ENCODE measurements around the gene CNN2. TPM values are rescaled to one million over a fixed set of nuclear protein-coding genes. Genes with fewer than 3 reads are reported as not detected.

CNN2 gene
- total RNA-seq (2022) (194 and 221 TPM in 2 replicates), Bru-seq, nascent RNA (percentile 70 among the genes with signal in this experiment), BruChase-seq, experiment 1, labeled RNA remaining after a 2-hour chase (percentile 87 among the genes with signal in this experiment), BruChase-seq, experiment 2, labeled RNA remaining after a 6-hour chase (percentile 96 among the genes with signal in this experiment)
- long read RNA-seq, transcript CNN2-201 (7 exons, 2,179 nt), result major isoform, 182 of 278 reads
- long read RNA-seq, transcript CNN2-206 (1 exons, 2,266 nt), result minor isoform, 41 of 278 reads
- long read RNA-seq, partial matches to known transcripts, result 40 of 278 reads
- long read RNA-seq, other reads (novel, unspliced or antisense), result 7 of 278 reads

GRCh38 chr19:1025960-1026782 is at the start of gene CNN2:
Gene CNN2, plus strand, starts transcription at chr19:1026608. Its CDS starts 54 bp downstream, at chr19:1026662.
- H3K27me3 ChIP-seq (replicated peaks; ENCODE audit: control insufficient read depth, insufficient read depth, low read length), result no peaks in the 10 kb centered on the region
- H3K36me3 Mint-ChIP-seq (ENCODE audit: insufficient read depth, unreplicated experiment), result peaks cover 37% of the 10 kb centered on the region
- CTCF ChIA-PET, result interaction anchor here (0.6 to 1.7 kb wide), 5 partner anchors 17 to 257 kb away, joined by 3 to 8 read pairs (median 3); no protein-coding TSS in a partner anchor
- H3K4me3 ChIP-seq (ENCODE audit: low read depth, low read length), result peak within 1 kb of the TSS; percentile 73
- TSS peak; percentile 60 for BruUV-seq (replicated peaks)
- H3K4me1 ChIP-seq, result peaks cover 7% of the 10 kb centered on the region; the same call in 1 of the 2 replicates
- H3K36me3 ChIP-seq (ENCODE audit: control insufficient read depth, insufficient read depth, low read length), result no peaks in the 10 kb centered on the region
- TF ChIP-seq CTCF (IDR thresholded peaks at IDR 0.05; ENCODE audit: insufficient read depth in 1 of 2, low read depth in 1 of 2, low read length in 1 of 2, severe bottlenecking in 1 of 2, unreplicated experiment in 1 of 2), result no peak
- H3K4me3 Mint-ChIP-seq (ENCODE audit: unreplicated experiment), result peak within 1 kb of the TSS; percentile 81
- H3K4me1 Mint-ChIP-seq (ENCODE audit: low read depth, unreplicated experiment), result peaks cover 19% of the 10 kb centered on the region
- POLR2A ChIA-PET, result interaction anchor here (0.6 to 1.8 kb wide), 10 partner anchors 12 to 243 kb away, joined by 3 to 33 read pairs (median 5); partner anchors contain the start of genes ABCA7, ARHGAP45, CIRBP and GPX4
- no peaks in the 10 kb centered on the region for H3K9me3 Mint-ChIP-seq (ENCODE audit: unreplicated experiment)
- DNase-seq, result peak; percentile 81 to 88
- intact Hi-C loops (cut with micrococcal nuclease; ENCODE audit: unreplicated experiment), result loop anchor here (10.0 kb wide), 1 partner anchor 79 kb away; the partner anchor contains the start of gene GPX4
- peak within 1 kb of the TSS; percentile 95 for H3K27ac Mint-ChIP-seq (ENCODE audit: unreplicated experiment)
- H3K9me3 ChIP-seq, result no peaks in the 10 kb centered on the region
- no peaks in the 10 kb centered on the region for H3K27me3 Mint-ChIP-seq (ENCODE audit: insufficient read depth, unreplicated experiment)

GRCh38 chr19:977058-977464 is 49.3 kb upstream of the CNN2 start:
- Mint-ChIP-seq H3K4me3 (ENCODE audit: unreplicated experiment) (no peak overlapping the region), H3K27me3 (ENCODE audit: insufficient read depth, unreplicated experiment) (no peaks in the 10 kb centered on the region), H3K4me1 (ENCODE audit: low read depth, unreplicated experiment) (peaks cover 8% of the 10 kb centered on the region), H3K27ac (ENCODE audit: unreplicated experiment) (no peak overlapping the region), H3K36me3 (ENCODE audit: insufficient read depth, unreplicated experiment) (peaks cover 76% of the 10 kb centered on the region), H3K9me3 (ENCODE audit: unreplicated experiment) (no peaks in the 10 kb centered on the region)
- ChIA-PET CTCF (no interaction called here), POLR2A (interaction anchor here (0.5 kb wide), 1 partner anchor 22 kb away, joined by 5 read pairs; no protein-coding TSS in a partner anchor)
- Histone ChIP-seq H3K4me1 (peaks cover 21% of the 10 kb centered on the region), H3K27me3 (replicated peaks; ENCODE audit: control insufficient read depth, insufficient read depth, low read length) (no peaks in the 10 kb centered on the region), H3K4me3 (ENCODE audit: low read depth, low read length) (no peak overlapping the region), H3K36me3 (ENCODE audit: control insufficient read depth, insufficient read depth, low read length) (no peaks in the 10 kb centered on the region; the same call in 1 of the 2 replicates), H3K9me3 (no peaks in the 10 kb centered on the region)
- no TSS peak for BruUV-seq (replicated peaks)
- peak in 1 of 2 experiments; percentile 35 for DNase-seq
- intact Hi-C loops (cut with micrococcal nuclease; ENCODE audit: unreplicated experiment), result no loop called here
- no peak for TF ChIP-seq CTCF (IDR thresholded peaks at IDR 0.05; ENCODE audit: insufficient read depth in 1 of 2, low read depth in 1 of 2, low read length in 1 of 2, severe bottlenecking in 1 of 2, unreplicated experiment in 1 of 2)

GRCh38 chr19:979318-979741 is 47.1 kb upstream of the CNN2 start:
- TF ChIP-seq CTCF (IDR thresholded peaks at IDR 0.05; ENCODE audit: insufficient read depth in 1 of 2, low read depth in 1 of 2, low read length in 1 of 2, severe bottlenecking in 1 of 2, unreplicated experiment in 1 of 2), result no peak
- Mint-ChIP-seq H3K9me3 (ENCODE audit: unreplicated experiment) (no peaks in the 10 kb centered on the region), H3K36me3 (ENCODE audit: insufficient read depth, unreplicated experiment) (peaks cover 58% of the 10 kb centered on the region), H3K4me3 (ENCODE audit: unreplicated experiment) (no peak overlapping the region), H3K4me1 (ENCODE audit: low read depth, unreplicated experiment) (peaks cover 8% of the 10 kb centered on the region), H3K27ac (ENCODE audit: unreplicated experiment) (no peak overlapping the region), H3K27me3 (ENCODE audit: insufficient read depth, unreplicated experiment) (no peaks in the 10 kb centered on the region)
- H3K9me3 ChIP-seq, result no peaks in the 10 kb centered on the region
- H3K27me3 ChIP-seq (replicated peaks; ENCODE audit: control insufficient read depth, insufficient read depth, low read length), result no peaks in the 10 kb centered on the region
- intact Hi-C loops (cut with micrococcal nuclease; ENCODE audit: unreplicated experiment), result no loop called here
- peaks cover 40% of the 10 kb centered on the region for H3K4me1 ChIP-seq
- no TSS peak for BruUV-seq (replicated peaks)
- ChIA-PET POLR2A (no interaction called here), CTCF (interaction anchor here (2.2 kb wide), 1 partner anchor 23 kb away, joined by 5 read pairs; no protein-coding TSS in a partner anchor)
- no peaks in the 10 kb centered on the region; the same call in 1 of the 2 replicates for H3K36me3 ChIP-seq (ENCODE audit: control insufficient read depth, insufficient read depth, low read length)
- H3K4me3 ChIP-seq (ENCODE audit: low read depth, low read length), result no peak overlapping the region
- DNase-seq, result no peak
